NOMO-1 treated with DMSO at 0.1 percent for 48 hours (cell line): ENCODE results near the gene TBL1XR1.

Experiments used
- DNase-seq: peaks from one replicate; lab custom pipeline; 2025; ENCODE audit not compliant: unreplicated experiment; lab: John Stamatoyannopoulos, UW

Gene TBL1XR1

GRCh38 chr3:177110386-177110785 is 86.9 kb downstream of the TBL1XR1 start:
- no peak for DNase-seq

- DNase-seq = peak; percentile 51
These were observed 87.5 kb downstream of the TBL1XR1 start for GRCh38 chr3:177109688-177110330.

DNA sequence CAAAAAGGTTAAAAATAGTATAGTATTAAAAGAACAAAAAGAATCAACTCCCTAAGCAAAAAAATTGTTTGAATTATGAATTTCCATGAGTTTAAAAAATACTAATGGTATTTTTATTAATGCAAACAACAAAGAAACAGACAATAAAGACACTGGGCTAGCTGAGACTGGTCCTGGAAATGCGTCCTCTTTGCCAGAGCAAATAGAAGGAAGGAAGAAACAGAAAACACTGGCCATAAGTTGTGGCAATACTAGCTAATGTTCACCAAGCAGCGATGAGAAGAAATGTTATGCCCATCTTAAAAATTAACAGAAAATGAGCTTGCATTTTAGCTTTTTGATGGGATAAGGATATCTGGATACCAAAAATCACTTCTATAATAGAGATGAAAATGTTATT is 88.6 kb downstream of the TBL1XR1 start:
- no peak for DNase-seq

GRCh38 chr3:177107461-177108239 is 89.6 kb downstream of the TBL1XR1 start:
- no peak for DNase-seq

DNA sequence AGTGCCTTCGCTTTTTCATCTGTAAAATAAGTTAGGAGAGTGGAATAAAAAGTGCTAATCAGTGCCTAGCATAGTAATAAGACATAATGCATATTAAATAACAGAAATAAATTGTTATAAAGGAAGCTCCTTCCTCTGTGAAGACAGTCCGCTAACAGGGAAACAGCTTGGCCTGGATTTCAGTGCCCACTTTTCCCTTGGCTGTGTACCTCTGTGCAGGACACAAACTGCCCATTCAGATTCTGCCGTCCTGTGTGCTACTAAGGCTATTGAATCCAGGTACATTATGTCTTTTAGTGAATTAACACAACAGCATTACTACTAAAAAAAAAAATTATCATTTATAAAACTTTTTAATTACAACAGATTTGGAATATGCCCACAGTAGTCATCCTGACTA is 90.7 kb downstream of the TBL1XR1 start:
- no peak for DNase-seq

GRCh38 chr3:177106184-177106583 is 91.1 kb downstream of the TBL1XR1 start:
- no peak for DNase-seq

GRCh38 chr3:177105623-177106022 is 91.7 kb downstream of the TBL1XR1 start:
- DNase-seq = no peak

GRCh38 chr3:177104299-177104992 is 92.8 kb downstream of the TBL1XR1 start:
- no peak for DNase-seq

- DNase-seq = no peak
These were observed 94.7 kb downstream of the TBL1XR1 start for GRCh38 chr3:177102553-177102952.

DNA sequence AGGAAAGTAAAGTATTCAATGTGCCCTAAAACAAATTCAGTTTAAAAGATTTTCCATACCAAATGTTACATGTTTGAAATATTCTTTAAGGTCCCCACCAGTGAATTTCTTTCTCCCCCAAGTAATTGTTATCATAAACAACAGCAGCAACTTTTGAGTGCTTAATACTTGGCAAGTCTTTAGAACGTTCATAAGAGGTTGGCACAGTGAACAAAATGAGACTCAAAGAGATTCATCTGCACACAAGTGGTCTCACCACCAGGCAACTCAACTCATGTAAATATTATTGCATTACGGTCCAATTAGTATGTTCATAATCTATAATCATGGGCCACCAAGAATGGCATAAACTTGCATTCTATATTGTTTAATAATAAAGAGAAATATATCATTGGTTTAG is 98.7 kb downstream of the TBL1XR1 start:
- no peak for DNase-seq

GRCh38 chr3:177096615-177097014 is 100.7 kb downstream of the TBL1XR1 start:
- no peak for DNase-seq

GRCh38 chr3:177093966-177094365 is 103.3 kb downstream of the TBL1XR1 start:
- no peak for DNase-seq

- no peak for DNase-seq
These were observed 107.4 kb downstream of the TBL1XR1 start for GRCh38 chr3:177089901-177090300.

DNA sequence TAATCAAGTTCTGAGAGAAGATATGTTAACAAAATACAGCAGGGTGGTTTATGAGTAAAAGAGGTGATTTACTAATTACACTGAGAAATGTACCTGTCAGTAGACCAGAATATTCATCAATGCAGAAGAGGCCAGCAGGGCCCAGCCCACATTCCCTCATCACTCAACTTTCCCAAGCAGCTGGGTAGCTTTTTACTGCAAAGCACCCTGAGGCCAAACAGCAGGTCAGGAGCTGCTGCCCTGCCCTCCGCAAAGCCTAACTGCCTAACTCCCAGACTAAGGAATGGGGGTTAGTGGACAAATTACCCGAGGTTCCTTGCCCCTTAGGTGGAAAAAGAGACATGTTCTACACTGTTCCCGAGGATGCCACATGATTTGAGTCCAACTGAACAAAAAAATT is 108.2 kb downstream of the TBL1XR1 start:
- no peak for DNase-seq

- DNase-seq = peak; percentile 71
These were observed 111.5 kb downstream of the TBL1XR1 start for GRCh38 chr3:177085794-177086193.

- no peak for DNase-seq
These were observed 112.7 kb downstream of the TBL1XR1 start for GRCh38 chr3:177084616-177085015.

GRCh38 chr3:177080122-177080521 is 117.2 kb downstream of the TBL1XR1 start:
- no peak for DNase-seq

- DNase-seq = no peak
These were observed 117.6 kb downstream of the TBL1XR1 start for GRCh38 chr3:177079684-177080083.

DNA sequence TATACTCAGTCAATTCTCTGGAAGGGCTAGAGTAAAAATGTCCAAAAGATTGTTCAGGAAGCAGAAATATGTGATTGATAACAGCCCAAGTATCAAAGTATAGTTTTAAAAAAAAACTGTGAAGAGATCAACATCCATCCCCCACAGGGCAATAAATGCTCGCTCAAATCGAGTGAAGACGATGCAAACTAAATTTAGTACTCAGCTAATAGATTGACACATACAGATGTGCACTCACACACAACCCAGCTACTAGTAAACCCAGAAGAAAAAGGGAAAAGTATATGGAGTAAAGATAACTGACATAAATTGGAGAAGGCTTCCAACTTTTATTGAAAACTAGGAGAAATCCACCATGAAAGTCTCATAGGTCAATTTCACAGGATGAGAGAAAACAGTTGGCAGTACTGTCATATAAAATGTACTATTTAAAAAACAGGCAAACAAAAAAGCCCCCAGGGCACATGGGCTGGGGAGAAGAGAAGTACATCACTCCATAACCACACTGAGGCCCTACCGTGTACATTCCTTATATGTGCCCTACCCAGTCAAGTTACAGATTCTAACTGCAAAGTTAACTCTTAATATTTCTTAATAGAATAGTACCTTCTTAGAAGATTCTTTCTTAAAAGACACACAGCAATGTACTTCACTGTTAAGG is 125.7 kb downstream of the TBL1XR1 start:
- DNase-seq = no peak

DNA sequence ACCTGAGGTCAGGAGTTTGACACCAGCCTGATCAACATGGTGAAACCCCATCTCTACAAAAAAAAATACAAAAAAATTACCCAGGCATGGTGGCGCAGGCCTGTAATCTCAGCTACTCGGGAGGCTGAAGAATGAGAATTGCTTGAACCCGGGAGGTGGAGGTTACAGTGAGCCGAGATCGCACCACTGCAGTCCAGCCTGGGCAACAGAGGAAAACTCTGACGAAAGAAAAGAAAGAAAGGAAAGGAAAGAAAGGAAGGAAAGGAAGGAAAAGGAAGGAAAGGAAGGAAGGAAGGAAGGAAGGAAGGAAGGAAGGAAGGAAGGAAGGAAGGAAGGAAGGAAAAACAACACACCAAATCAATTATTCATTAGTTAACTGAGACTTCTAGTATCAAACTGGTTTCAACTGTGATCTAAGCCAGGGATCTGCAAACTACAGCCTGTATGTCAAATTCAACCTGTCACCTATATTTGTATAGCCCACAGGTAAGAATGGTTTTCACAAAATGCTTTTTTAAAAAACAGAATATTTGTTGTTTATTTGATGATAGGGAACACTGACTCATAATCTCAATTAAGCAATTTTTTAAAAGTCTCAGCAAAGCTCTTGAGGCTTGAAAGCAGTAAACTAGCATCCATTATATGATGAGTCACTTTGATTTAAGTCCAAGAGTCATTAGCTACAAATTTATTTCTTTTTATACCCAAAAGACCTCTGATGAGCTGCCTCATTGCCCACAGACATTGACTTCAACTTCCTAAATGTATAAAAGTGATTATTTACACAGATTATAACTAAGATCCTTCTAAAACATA is 127.6 kb downstream of the TBL1XR1 start:
- no peak for DNase-seq

DNA sequence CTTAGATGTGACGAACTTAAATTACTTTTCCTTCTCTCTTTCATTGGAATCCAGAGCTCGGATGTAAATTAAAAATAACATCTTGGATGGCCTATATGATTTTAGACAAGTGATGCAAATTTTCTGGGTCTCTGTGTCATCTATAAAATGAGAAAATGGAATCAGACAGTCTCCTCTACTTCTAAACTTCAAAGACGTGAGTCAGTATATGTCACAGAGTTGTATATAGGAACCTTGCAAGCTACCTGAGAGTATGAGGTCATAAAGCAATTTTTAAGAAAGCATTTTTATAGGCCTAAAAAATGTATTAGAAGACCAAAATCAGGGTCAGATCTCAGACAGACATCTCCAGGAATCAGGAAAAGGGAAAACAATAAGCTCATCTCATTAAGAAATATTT is 128.3 kb downstream of the TBL1XR1 start:
- DNase-seq = no peak
